OCI-LY7 (cell line): ENCODE data around the gene SRSF5.

Experiments used
- EZH2phosphoT487 ChIP-seq: fragments of 200-600 bp; sonication (generic); IDR thresholded peaks from 2 replicates; pipeline ENCODE4 v1.6.1; 2018; ENCODE audit warnings: low read depth, borderline replicate concordance, mild to moderate bottlenecking, mixed run types, antibody characterized with exemption, low read length, moderate library complexity, mixed read lengths
- TF ChIP-seq, protein P1 (sequence below): fragments of 200-600 bp; sonication (generic); conservative IDR thresholded peaks from 2 replicates; pipeline ENCODE4 v1.5.1; 2014; ENCODE audit warnings: mild to moderate bottlenecking, antibody characterized with exemption, low read length, moderate library complexity, mixed read lengths

DNA sequence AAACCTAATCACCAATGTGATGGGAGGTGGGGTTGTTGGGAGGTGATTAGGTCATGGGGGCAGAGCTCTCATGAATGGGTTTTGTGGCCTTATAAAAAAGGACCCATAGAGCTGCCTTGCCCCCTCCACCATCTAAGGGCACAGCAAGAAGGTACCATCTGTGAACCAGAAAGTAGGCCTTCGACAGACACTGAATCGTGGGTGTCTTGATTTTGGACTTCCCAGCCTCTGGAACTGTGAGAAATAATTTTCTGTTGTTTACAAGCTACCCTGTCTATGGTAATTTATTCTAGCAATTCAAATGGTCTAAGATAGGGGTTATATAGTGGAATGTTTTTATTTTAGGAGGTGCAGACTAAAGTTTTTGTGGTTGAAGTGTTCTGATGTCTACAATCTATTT lies 38.0 kb downstream of the SRSF5 start:
- TF ChIP-seq, protein P1, sequence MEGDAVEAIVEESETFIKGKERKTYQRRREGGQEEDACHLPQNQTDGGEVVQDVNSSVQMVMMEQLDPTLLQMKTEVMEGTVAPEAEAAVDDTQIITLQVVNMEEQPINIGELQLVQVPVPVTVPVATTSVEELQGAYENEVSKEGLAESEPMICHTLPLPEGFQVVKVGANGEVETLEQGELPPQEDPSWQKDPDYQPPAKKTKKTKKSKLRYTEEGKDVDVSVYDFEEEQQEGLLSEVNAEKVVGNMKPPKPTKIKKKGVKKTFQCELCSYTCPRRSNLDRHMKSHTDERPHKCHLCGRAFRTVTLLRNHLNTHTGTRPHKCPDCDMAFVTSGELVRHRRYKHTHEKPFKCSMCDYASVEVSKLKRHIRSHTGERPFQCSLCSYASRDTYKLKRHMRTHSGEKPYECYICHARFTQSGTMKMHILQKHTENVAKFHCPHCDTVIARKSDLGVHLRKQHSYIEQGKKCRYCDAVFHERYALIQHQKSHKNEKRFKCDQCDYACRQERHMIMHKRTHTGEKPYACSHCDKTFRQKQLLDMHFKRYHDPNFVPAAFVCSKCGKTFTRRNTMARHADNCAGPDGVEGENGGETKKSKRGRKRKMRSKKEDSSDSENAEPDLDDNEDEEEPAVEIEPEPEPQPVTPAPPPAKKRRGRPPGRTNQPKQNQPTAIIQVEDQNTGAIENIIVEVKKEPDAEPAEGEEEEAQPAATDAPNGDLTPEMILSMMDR = no peak
- no peak for TF ChIP-seq EZH2phosphoT487
